Right atrium auricular region (tissue), 2 donors: ENCODE measurements around the gene UNK. TPM values are rescaled to one million over a fixed set of nuclear protein-coding genes. Genes with fewer than 3 reads are reported as not detected.
A peak's percentile ranks its signal among the peaks of the same experiment; 100 is the strongest.

Experiments used
- DNase-seq: peaks from one replicate; pipeline ENCODE4 v3.0.0-alpha.2; 2019; ENCODE audit warnings: low spot score
- H3K27ac ChIP-seq, 2 donors: fragments of 200-600 bp; sonication (generic); 1 replicate in 1 of 2; 2 replicates in 1 of 2; pipeline ENCODE4 v1.5.1; 2016 to 2019
- H3K27me3 ChIP-seq, 2 donors: fragments of 200-600 bp; sonication (generic); one replicate each; pipeline versions ENCODE4 v1.5.1 to v1.6.0; 2017 to 2019
- H3K36me3 ChIP-seq: fragments of 200-600 bp; sonication (generic); one replicate; pipeline ENCODE4 v1.5.1; 2016
- H3K4me1 ChIP-seq, 2 donors: fragments of 200-600 bp; sonication (generic); one replicate each; pipeline versions ENCODE4 v1.5.1 to v1.6.0; 2017 to 2019
- H3K4me3 ChIP-seq, 2 donors: fragments of 200-600 bp; sonication (generic); 1 replicate in 1 of 2; 2 replicates in 1 of 2; pipeline ENCODE4 v1.5.1; 2017 to 2019; ENCODE audit warnings: mild to moderate bottlenecking in 1 of 2, moderate library complexity in 1 of 2
- H3K9me3 ChIP-seq, 2 donors: fragments of 200-600 bp; sonication (generic); one replicate each; pipeline ENCODE4 v1.5.1; 2019
- total RNA-seq, 2 donors: library from RNA; depleted of rRNA; stranded (reverse); fragments of >200 nt; gene quantifications; one replicate each; pipeline ENCODE4 v1.1.0, GENCODE V29; 2016
- TF ChIP-seq, protein P1 (sequence below), 2 donors: fragments of 200-600 bp; sonication (generic); IDR thresholded peaks; one replicate each; pipeline ENCODE4 v1.5.1; 2019; ENCODE audit warnings: antibody characterized with exemption in 2 of 2

Gene UNK
- total RNA-seq, 2 donors from 2014 or later = 18.8 to 25.3 TPM

DNA sequence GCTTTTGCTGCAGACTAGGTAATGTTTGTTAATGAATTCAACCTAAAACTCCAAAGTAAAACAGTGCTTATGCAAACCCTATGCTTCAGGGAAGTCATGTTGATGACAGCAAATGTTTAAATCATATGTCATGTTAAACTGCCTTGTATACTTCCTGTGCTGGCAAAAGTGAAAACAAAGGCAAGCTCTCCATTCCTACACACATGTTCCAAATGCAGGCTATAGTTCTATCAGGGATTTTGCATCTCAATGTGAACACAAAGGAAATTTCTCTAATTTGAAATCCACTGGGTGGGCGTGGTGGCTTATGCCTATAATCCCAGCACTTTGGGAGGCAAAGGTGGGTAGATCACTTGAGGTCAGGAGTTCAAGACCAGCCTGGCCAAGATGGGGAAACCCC is 19.3 kb downstream of the UNK start:
- H3K4me1 ChIP-seq = peaks cover 0 to 22% of the 10 kb centered on the region in 2 donors
- no peaks in the 10 kb centered on the region for H3K27me3 ChIP-seq
- DNase-seq = no peak
- no peaks in the 10 kb centered on the region for H3K9me3 ChIP-seq
- TF ChIP-seq, protein P1, sequence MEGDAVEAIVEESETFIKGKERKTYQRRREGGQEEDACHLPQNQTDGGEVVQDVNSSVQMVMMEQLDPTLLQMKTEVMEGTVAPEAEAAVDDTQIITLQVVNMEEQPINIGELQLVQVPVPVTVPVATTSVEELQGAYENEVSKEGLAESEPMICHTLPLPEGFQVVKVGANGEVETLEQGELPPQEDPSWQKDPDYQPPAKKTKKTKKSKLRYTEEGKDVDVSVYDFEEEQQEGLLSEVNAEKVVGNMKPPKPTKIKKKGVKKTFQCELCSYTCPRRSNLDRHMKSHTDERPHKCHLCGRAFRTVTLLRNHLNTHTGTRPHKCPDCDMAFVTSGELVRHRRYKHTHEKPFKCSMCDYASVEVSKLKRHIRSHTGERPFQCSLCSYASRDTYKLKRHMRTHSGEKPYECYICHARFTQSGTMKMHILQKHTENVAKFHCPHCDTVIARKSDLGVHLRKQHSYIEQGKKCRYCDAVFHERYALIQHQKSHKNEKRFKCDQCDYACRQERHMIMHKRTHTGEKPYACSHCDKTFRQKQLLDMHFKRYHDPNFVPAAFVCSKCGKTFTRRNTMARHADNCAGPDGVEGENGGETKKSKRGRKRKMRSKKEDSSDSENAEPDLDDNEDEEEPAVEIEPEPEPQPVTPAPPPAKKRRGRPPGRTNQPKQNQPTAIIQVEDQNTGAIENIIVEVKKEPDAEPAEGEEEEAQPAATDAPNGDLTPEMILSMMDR (IDR thresholded peaks at IDR 0.05) = no peak
- H3K36me3 ChIP-seq = peaks cover 14% of the 10 kb centered on the region
- no peak overlapping the region for H3K4me3 ChIP-seq
- H3K27ac ChIP-seq = no peak overlapping the region

DNA sequence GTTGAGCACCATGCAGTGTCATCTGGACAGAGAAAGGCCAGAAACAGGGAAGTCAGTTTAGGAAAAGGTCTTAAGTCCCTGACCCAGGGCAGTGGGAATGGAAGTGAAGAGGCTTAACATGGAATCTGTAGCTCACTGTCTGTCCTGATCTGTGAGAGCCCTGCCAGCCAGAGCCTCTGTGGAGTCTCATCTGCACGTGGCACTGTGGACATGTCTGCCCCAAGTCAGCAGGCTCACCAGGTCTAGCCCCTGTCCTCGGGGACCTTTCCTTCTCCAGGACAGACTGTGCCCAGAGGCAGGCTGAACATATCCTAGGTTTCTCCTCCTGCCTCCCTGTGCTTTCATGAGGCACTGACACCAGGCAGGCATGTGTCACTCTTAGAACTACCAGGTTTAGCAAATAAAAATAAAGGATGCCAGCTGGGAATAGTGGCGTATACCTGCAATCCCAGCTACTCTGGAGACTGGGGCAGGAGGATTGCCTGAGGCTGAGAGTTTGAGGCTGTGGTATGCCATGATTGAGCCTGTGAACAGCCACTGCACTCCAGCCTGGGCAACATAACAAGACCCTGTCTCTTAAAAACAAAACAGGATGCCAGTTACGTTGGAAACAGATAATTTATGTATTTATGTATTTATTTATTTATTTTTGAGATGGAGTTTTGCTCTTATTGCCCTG is 22.4 kb downstream of the UNK start:
- TF ChIP-seq, protein P1 (IDR thresholded peaks at IDR 0.05) = no peak
- H3K4me3 ChIP-seq = no peak overlapping the region
- peaks cover 0 to 39% of the 10 kb centered on the region in 2 donors for H3K4me1 ChIP-seq
- H3K36me3 ChIP-seq = peaks cover 20% of the 10 kb centered on the region
- H3K9me3 ChIP-seq = no peaks in the 10 kb centered on the region
- DNase-seq = no peak
- no peaks in the 10 kb centered on the region for H3K27me3 ChIP-seq
- peak overlapping the region; percentile 83 to 89 for H3K27ac ChIP-seq

DNA sequence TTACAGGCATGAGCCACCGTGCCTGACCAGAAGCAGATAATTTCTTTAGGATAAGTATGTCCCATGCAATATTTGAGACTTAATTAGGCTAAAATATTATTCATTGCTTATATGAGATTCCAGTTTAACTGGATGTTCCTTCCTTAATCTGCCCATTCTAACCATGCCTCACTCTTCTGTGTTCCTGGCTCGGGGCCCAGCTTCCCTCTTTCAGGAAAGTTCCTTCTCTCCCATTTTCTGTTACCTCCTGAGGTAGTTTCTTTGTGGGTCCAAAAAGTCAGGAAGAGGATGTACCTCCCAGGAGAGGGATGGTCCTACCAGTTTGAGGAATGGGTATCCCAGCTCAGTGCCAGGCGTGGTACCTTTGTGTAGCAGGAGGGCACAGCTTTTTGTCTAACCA is 23.3 kb downstream of the UNK start:
- H3K27me3 ChIP-seq = no peaks in the 10 kb centered on the region
- TF ChIP-seq, protein P1 (IDR thresholded peaks at IDR 0.05) = no peak
- H3K4me1 ChIP-seq = peaks cover 0 to 39% of the 10 kb centered on the region in 2 donors
- no peaks in the 10 kb centered on the region for H3K9me3 ChIP-seq
- no peak overlapping the region for H3K4me3 ChIP-seq
- H3K27ac ChIP-seq = peak overlapping the region; percentile 83 to 89
- H3K36me3 ChIP-seq = peaks cover 29% of the 10 kb centered on the region
- DNase-seq = no peak

DNA sequence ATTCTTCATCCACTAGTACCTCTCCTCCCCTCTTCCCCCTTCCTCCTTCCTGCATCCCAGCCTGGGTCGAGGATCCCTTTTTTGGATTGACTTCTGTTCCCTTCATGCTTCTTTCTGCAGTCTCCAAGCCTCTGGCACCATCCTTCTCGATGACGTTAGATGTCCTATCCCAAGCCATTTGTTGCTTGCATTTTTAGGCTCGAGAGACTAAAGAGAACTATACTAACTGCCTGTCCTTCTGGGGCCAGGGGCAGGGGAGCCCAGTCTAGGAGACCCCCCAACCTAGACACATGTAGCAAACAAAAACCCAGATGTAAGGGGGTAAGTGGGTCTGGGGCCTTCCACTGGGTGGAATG is 23.9 kb downstream of the UNK start:
- Histone ChIP-seq H3K9me3 (no peaks in the 10 kb centered on the region), H3K4me1 (peaks cover 0 to 39% of the 10 kb centered on the region in 2 donors), H3K27me3 (no peaks in the 10 kb centered on the region), H3K36me3 (peaks cover 35% of the 10 kb centered on the region), H3K4me3 (no peak overlapping the region), H3K27ac (peak overlapping the region; percentile 83 to 89)
- TF ChIP-seq, protein P1 (IDR thresholded peaks at IDR 0.05) = no peak
- no peak for DNase-seq

DNA sequence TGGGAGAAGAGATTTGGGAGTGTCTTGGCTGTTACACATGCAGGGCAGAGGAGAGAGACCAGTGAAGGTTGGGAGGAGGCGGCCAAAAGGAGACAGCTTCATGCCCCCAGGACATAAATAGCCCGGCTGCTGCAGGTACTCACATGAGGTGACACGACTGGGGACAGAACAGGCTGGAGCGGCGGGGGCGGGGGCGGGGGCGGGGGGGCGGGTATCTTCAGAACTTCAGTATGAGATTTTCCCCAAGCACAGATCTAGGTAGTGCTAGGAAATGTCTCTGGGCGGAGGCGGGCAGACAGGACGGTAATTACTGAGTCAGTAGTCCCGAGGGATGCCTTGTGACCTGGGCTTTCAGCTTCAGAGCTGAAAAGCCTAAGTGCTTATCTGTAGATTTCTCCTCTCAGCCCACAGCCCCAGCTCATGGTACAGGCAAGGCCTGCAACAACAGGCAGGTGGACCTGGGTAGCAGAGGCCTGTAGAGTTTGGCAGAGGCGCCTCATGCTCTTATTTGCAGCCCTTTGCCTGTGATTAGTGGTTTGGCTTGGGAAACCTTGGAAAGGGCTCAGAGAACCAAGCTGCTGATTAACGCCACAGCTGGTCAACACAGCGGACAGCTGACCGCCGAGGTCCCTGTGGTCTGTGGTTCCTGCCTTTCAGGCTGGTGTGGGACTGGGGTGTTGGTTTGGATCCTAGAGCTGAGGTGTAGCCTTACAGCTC is 24.5 kb downstream of the UNK start:
- Histone ChIP-seq H3K36me3 (peaks cover 41% of the 10 kb centered on the region), H3K4me1 (peaks cover 0 to 39% of the 10 kb centered on the region in 2 donors), H3K27me3 (no peaks in the 10 kb centered on the region), H3K9me3 (no peaks in the 10 kb centered on the region), H3K27ac (peak overlapping the region; percentile 83 to 89), H3K4me3 (no peak overlapping the region)
- TF ChIP-seq, protein P1 (IDR thresholded peaks at IDR 0.05) = no peak
- DNase-seq = peak; percentile 87
